ENCODE measurements around the gene SPPL2C.

The SPPL2C gene

DNA sequence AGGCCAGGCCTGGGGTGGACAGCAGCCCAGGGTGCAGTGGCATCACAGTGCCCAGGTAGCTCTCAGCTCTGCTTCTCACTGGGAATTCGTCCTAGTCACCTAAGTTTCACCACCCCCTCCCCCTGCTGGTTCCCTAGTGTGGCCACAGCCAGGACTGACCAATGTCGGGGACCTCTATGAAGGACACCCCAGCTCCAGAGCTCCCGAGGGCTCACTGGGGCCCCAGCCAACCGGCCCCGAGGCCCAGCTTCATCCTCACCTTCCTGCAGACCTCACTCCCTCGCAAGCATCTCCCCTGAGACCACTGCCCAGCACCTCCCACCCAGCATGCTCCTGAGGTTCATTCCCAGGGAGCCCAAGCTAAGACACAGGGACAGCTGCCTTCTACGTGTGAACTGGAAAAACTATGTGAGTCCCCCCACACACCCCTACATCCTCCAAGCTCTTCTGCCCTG lies 4.9 kb downstream of the SPPL2C start:
- H3K36me3 ChIP-seq (ENCODE audit: insufficient read depth, low read length), result no peaks in the 10 kb centered on the region
- TF ChIP-seq POLR2AphosphoS5 (IDR thresholded peaks at IDR 0.05; ENCODE audit: borderline replicate concordance, low read depth, low read length), result no peak
- no peak for TF ChIP-seq FOXP2 (optimal IDR thresholded peaks at IDR 0.05; ENCODE audit: control extremely low read depth, extremely low read length, insufficient read depth)
- no peak for TF ChIP-seq EZH2 (IDR thresholded peaks at IDR 0.05)
- DNase-seq (ENCODE audit: low read depth, low spot score), result no peak
- H3K27ac ChIP-seq, result no peak overlapping the region
- H3K9ac ChIP-seq (ENCODE audit: insufficient read length), result no peak overlapping the region
- H3K4me3 ChIP-seq, result no peak overlapping the region
- H3K9me3 ChIP-seq (ENCODE audit: low read depth, low read length), result no peaks in the 10 kb centered on the region

DNA sequence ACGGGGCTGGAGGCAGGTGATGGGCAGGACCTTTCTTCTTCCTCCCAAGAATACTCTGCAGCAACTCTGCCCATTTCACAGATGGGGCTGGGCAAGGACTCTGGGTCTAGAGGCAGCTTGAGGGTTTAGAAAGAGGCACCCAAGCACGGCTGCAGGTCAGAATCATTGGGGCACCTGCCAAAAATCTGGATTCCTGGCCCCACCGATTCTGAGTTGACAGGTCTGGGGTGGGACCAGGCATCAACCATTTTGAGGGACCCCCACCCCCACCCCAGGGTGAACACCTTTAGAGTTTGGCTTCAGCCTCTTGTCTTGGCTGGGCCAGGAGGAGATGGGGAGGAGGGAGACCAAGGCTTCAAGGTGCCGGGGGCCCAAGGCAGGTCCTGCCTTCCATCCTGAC lies 5.3 kb downstream of the SPPL2C start:
- Histone ChIP-seq H3K36me3 (ENCODE audit: insufficient read depth, low read length) (no peaks in the 10 kb centered on the region), H3K4me3 (no peak overlapping the region), H3K27ac (no peak overlapping the region), H3K9ac (ENCODE audit: insufficient read length) (no peak overlapping the region), H3K9me3 (ENCODE audit: low read depth, low read length) (no peaks in the 10 kb centered on the region)
- no peak for TF ChIP-seq EZH2 (IDR thresholded peaks at IDR 0.05)
- DNase-seq (ENCODE audit: low read depth, low spot score), result no peak

DNA sequence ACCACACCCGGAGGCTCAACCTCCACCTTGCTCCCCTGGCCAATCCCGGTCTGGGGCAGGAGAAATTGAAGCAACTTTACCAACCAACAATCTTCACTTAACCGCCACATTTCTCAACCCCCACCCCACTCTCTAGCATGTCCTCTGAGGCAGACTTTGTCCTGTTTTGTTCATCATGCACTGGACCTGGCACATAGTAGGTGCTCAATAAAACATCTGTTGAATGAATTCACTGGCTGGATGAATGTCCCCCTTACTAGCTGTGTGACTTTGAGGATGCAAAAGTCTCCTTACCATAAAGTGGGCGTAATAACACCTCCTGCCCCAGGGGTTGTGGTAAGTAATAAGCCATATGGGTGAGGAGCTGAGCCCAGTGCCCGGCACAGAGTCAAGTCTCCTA lies 5.8 kb downstream of the SPPL2C start:
- DNase-seq (ENCODE audit: low read depth, low spot score), result no peak
- H3K9me3 ChIP-seq (ENCODE audit: low read depth, low read length), result no peaks in the 10 kb centered on the region
- H3K36me3 ChIP-seq (ENCODE audit: insufficient read depth, low read length), result no peaks in the 10 kb centered on the region
- H3K27ac ChIP-seq, result no peak overlapping the region
- no peak overlapping the region for H3K9ac ChIP-seq (ENCODE audit: insufficient read length)
- no peak for TF ChIP-seq EZH2 (IDR thresholded peaks at IDR 0.05)
- H3K4me3 ChIP-seq, result no peak overlapping the region

DNA sequence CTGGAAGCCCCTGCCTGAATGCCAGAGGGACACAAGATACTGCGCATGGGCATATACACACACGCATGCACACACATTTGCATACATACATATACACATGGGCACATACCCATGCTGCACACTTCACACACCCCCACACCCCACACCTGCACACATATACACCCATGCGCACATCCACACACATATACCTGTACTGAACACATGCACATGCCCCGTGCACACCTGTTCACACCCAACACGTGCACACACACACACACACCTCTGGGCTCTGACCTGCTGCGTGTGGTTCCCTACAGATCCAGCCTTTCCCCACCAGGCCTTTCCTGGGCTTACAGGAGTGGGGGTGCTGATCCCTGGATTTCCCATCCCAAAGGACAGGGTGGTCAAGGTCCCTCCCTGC lies 6.3 kb downstream of the SPPL2C start:
- DNase-seq (ENCODE audit: low read depth, low spot score), result no peak
- H3K9me3 ChIP-seq (ENCODE audit: low read depth, low read length), result no peaks in the 10 kb centered on the region
- H3K27ac ChIP-seq, result no peak overlapping the region
- no peaks in the 10 kb centered on the region for H3K36me3 ChIP-seq (ENCODE audit: insufficient read depth, low read length)
- no peak overlapping the region for H3K9ac ChIP-seq (ENCODE audit: insufficient read length)
- TF ChIP-seq EZH2 (IDR thresholded peaks at IDR 0.05) (no peak), FOXP2 (optimal IDR thresholded peaks at IDR 0.05; ENCODE audit: control extremely low read depth, extremely low read length, insufficient read depth) (no peak), POLR2AphosphoS5 (IDR thresholded peaks at IDR 0.05; ENCODE audit: borderline replicate concordance, low read depth, low read length) (no peak)
- no peak overlapping the region for H3K4me3 ChIP-seq

GRCh38 chr17:45851464-45851863 lies 6.8 kb downstream of the SPPL2C start:
- TF ChIP-seq FOXP2 (optimal IDR thresholded peaks at IDR 0.05; ENCODE audit: control extremely low read depth, extremely low read length, insufficient read depth) (no peak), EZH2 (IDR thresholded peaks at IDR 0.05) (no peak), POLR2AphosphoS5 (IDR thresholded peaks at IDR 0.05; ENCODE audit: borderline replicate concordance, low read depth, low read length) (no peak)
- Histone ChIP-seq H3K9ac (ENCODE audit: insufficient read length) (no peak overlapping the region), H3K36me3 (ENCODE audit: insufficient read depth, low read length) (no peaks in the 10 kb centered on the region), H3K4me3 (no peak overlapping the region), H3K9me3 (ENCODE audit: low read depth, low read length) (no peaks in the 10 kb centered on the region), H3K27ac (no peak overlapping the region)
- no peak for DNase-seq (ENCODE audit: low read depth, low spot score)

DNA sequence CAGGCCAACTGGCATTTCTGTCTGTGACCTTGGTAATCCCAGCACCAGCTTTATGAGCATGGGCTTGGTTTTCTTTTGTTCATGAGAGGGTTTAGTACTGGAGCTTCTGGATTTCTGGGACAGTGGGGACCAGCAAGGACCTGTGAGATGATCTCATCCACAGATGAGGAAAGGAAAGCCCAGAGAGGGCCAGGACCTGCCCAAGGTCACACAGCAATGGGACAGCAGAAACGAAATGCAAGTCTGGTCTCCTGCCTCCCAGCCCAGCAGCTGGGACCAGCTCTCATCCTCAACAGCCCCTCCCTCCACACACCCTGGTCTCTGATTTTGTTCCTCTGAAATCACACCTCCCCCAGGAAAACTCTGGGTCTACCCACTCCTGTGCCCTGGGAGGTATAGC lies 7.2 kb downstream of the SPPL2C start:
- H3K27ac ChIP-seq, result no peak overlapping the region
- no peaks in the 10 kb centered on the region for H3K36me3 ChIP-seq (ENCODE audit: insufficient read depth, low read length)
- H3K4me3 ChIP-seq, result no peak overlapping the region
- H3K9ac ChIP-seq (ENCODE audit: insufficient read length), result no peak overlapping the region
- DNase-seq (ENCODE audit: low read depth, low spot score), result no peak
- H3K9me3 ChIP-seq (ENCODE audit: low read depth, low read length), result no peaks in the 10 kb centered on the region
- TF ChIP-seq EZH2 (IDR thresholded peaks at IDR 0.05) (no peak), POLR2AphosphoS5 (IDR thresholded peaks at IDR 0.05; ENCODE audit: borderline replicate concordance, low read depth, low read length) (no peak), FOXP2 (optimal IDR thresholded peaks at IDR 0.05; ENCODE audit: control extremely low read depth, extremely low read length, insufficient read depth) (no peak)

- Histone ChIP-seq H3K4me3 (no peak overlapping the region), H3K27ac (no peak overlapping the region), H3K36me3 (ENCODE audit: insufficient read depth, low read length) (no peaks in the 10 kb centered on the region), H3K9ac (ENCODE audit: insufficient read length) (no peak overlapping the region), H3K9me3 (ENCODE audit: low read depth, low read length) (no peaks in the 10 kb centered on the region)
- TF ChIP-seq FOXP2 (optimal IDR thresholded peaks at IDR 0.05; ENCODE audit: control extremely low read depth, extremely low read length, insufficient read depth), result no peak
- no peak for TF ChIP-seq EZH2 (IDR thresholded peaks at IDR 0.05)
- TF ChIP-seq POLR2AphosphoS5 (IDR thresholded peaks at IDR 0.05; ENCODE audit: borderline replicate concordance, low read depth, low read length), result no peak
- peak; percentile 47 for DNase-seq (ENCODE audit: low read depth, low spot score)
Observed at GRCh38 chr17:45852535-45853297, 8.0 kb downstream of the SPPL2C start.

- H3K4me3 ChIP-seq, result no peak overlapping the region
- no peaks in the 10 kb centered on the region for H3K9me3 ChIP-seq (ENCODE audit: low read depth, low read length)
- no peak overlapping the region for H3K27ac ChIP-seq
- H3K36me3 ChIP-seq (ENCODE audit: insufficient read depth, low read length), result no peaks in the 10 kb centered on the region
- DNase-seq (ENCODE audit: low read depth, low spot score), result no peak
- no peak overlapping the region for H3K9ac ChIP-seq (ENCODE audit: insufficient read length)
- TF ChIP-seq EZH2 (IDR thresholded peaks at IDR 0.05) (no peak), FOXP2 (optimal IDR thresholded peaks at IDR 0.05; ENCODE audit: control extremely low read depth, extremely low read length, insufficient read depth) (no peak), POLR2AphosphoS5 (IDR thresholded peaks at IDR 0.05; ENCODE audit: borderline replicate concordance, low read depth, low read length) (no peak)
Observed at GRCh38 chr17:45854209-45854608, 9.5 kb downstream of the SPPL2C start.

GRCh38 chr17:45855691-45856336 lies 11.1 kb downstream of the SPPL2C start:
- no peaks in the 10 kb centered on the region for H3K36me3 ChIP-seq (ENCODE audit: insufficient read depth, low read length)
- peak; percentile 94 for DNase-seq (ENCODE audit: low read depth, low spot score)
- peak overlapping the region; percentile 94 for H3K27ac ChIP-seq

More at GRCh38 chr17:45855691-45856336, 11.1 kb downstream of the SPPL2C start:
- TF ChIP-seq FOXP2 (optimal IDR thresholded peaks at IDR 0.05; ENCODE audit: control extremely low read depth, extremely low read length, insufficient read depth) (peak; percentile 52), EZH2 (IDR thresholded peaks at IDR 0.05) (no peak), POLR2AphosphoS5 (IDR thresholded peaks at IDR 0.05; ENCODE audit: borderline replicate concordance, low read depth, low read length) (peak; percentile 37; the same call in 1 of the 2 replicates)
- Histone ChIP-seq H3K9ac (ENCODE audit: insufficient read length) (no peak overlapping the region), H3K9me3 (ENCODE audit: low read depth, low read length) (no peaks in the 10 kb centered on the region), H3K4me3 (peak overlapping the region; percentile 29; the same call in 1 of the 2 replicates)

Measured in SK-N-MC (cell line).